Measurements from ENCODE around the gene MS4A10. TPM values are rescaled to one million over a fixed set of nuclear protein-coding genes. Genes with fewer than 3 reads are reported as not detected.
"Not testable (repeated sequence)": the region's sequence is repeated elsewhere in the genome, so short reads cannot be mapped to it uniquely, and the experiment has no call there.

MS4A10 gene
- total RNA-seq, 1 experiment from 2014 or later, result not detected

- H3K4me3 ChIP-seq (replicated peaks in 1 of 2; ENCODE audit: low read depth in 1 of 2, low read length in 2 of 2), result no peak overlapping the region
- ChIA-PET POLR2A (no interaction called here), RAD21 (ENCODE audit: low non-redundant PET in 1 of 2, low total read pairs in 2 of 2, uncharacterized antibody in 2 of 2, unreplicated experiment in 2 of 2) (no interaction called here), CTCF (interaction anchor here (1.3 kb wide), 1 partner anchor 9 kb away, joined by 5 read pairs; no protein-coding TSS in a partner anchor)
- no peaks in the 10 kb centered on the region for H3K27me3 ChIP-seq (ENCODE audit: insufficient read depth, low read length)
- H3K79me2 ChIP-seq (ENCODE audit: insufficient read depth, low read length), result no peaks in the 10 kb centered on the region
- H3K9ac ChIP-seq (ENCODE audit: low read length), result no peak overlapping the region
- no peaks in the 10 kb centered on the region for H4K20me1 ChIP-seq (ENCODE audit: insufficient read depth)
- DNase-seq (ENCODE audit: low read depth, low spot score), result no peak
- H3K9me3 ChIP-seq (ENCODE audit: control insufficient read depth in 1 of 2, insufficient read depth in 1 of 2, low read depth in 1 of 2, low read length in 2 of 2), result peaks cover 0 to under 1% of the 10 kb centered on the region in 2 experiments; a peak in 2 of 4 replicates
- H3K4me1 ChIP-seq (ENCODE audit: control insufficient read depth in 1 of 2, insufficient read depth in 2 of 2, low read length in 2 of 2), result no peaks in the 10 kb centered on the region
- no peak overlapping the region for H2AFZ ChIP-seq (ENCODE audit: low read depth, low read length, poor library complexity, severe bottlenecking)
- no peak for TF ChIP-seq SP1 (IDR thresholded peaks at IDR 0.05; ENCODE audit: low read depth)
- H3K27ac ChIP-seq (ENCODE audit: low read depth, low read length), result no peak overlapping the region
- intact Hi-C loops (cut with micrococcal nuclease), result no loop called here
- H3K9me2 ChIP-seq (ENCODE audit: insufficient read depth), result no peaks in the 10 kb centered on the region
- no peak for ATAC-seq
- H3K4me2 ChIP-seq (ENCODE audit: low read length), result no peak overlapping the region
- no TSS peak for BruUV-seq (replicated peaks)
- H3K36me3 ChIP-seq (ENCODE audit: control insufficient read depth in 1 of 2, insufficient read depth in 2 of 2, low read length in 2 of 2), result no peaks in the 10 kb centered on the region
These were observed 36.9 kb downstream of the MS4A10 start for GRCh38 chr11:60821827-60822599.

GRCh38 chr11:60823745-60824306 is 38.7 kb downstream of the MS4A10 start:
- H3K4me3 ChIP-seq (replicated peaks in 1 of 2; ENCODE audit: low read depth in 1 of 2, low read length in 2 of 2); ATAC-seq; H3K27ac ChIP-seq (ENCODE audit: low read depth, low read length); H3K9me2 ChIP-seq (ENCODE audit: insufficient read depth); H3K4me1 ChIP-seq (ENCODE audit: control insufficient read depth in 1 of 2, insufficient read depth in 2 of 2, low read length in 2 of 2); H3K27me3 ChIP-seq (ENCODE audit: insufficient read depth, low read length); RAD21 ChIA-PET (ENCODE audit: low non-redundant PET in 1 of 2, low total read pairs in 2 of 2, uncharacterized antibody in 2 of 2, unreplicated experiment in 2 of 2); POLR2A ChIA-PET; H4K20me1 ChIP-seq (ENCODE audit: insufficient read depth); H3K9ac ChIP-seq (ENCODE audit: low read length); BruUV-seq (replicated peaks); DNase-seq (ENCODE audit: low read depth, low spot score); H3K36me3 ChIP-seq (ENCODE audit: control insufficient read depth in 1 of 2, insufficient read depth in 2 of 2, low read length in 2 of 2); H2AFZ ChIP-seq (ENCODE audit: low read depth, low read length, poor library complexity, severe bottlenecking); H3K4me2 ChIP-seq (ENCODE audit: low read length); H3K9me3 ChIP-seq (ENCODE audit: control insufficient read depth in 1 of 2, insufficient read depth in 1 of 2, low read depth in 1 of 2, low read length in 2 of 2); H3K79me2 ChIP-seq (ENCODE audit: insufficient read depth, low read length); CTCF ChIA-PET; intact Hi-C loops (cut with micrococcal nuclease): not testable (repeated sequence)

All from HCT116 (cell line).